HepG2 (cell line): Measurements from ENCODE around the gene USP2.

Experiments used
- ARNTL ChIP-seq: sonication (generic); formaldehyde crosslinking; IDR thresholded peaks from 2 replicates; pipeline ENCODE4 v1.4.0; 2020; ENCODE audit warnings: mild to moderate bottlenecking, missing genetic modification reagents
- FOSL2 ChIP-seq: sonication (generic); formaldehyde crosslinking; IDR thresholded peaks from 2 replicates; pipeline ENCODE4 v1.4.0; 2020; ENCODE audit warnings: missing genetic modification reagents
- HNF4A ChIP-seq: sonication (generic); formaldehyde crosslinking; IDR thresholded peaks from 2 replicates; pipeline ENCODE4 v1.4.0; 2020; ENCODE audit warnings: missing genetic modification reagents
- IKZF1 ChIP-seq: fragments of 450-650 bp; IDR thresholded peaks from 2 replicates; pipeline ENCODE4 v1.7.1; 2016
- RARG ChIP-seq: sonication (generic); formaldehyde crosslinking; IDR thresholded peaks from 2 replicates; pipeline ENCODE4 v1.4.0; 2020; ENCODE audit warnings: low read depth, mild to moderate bottlenecking, missing genetic modification reagents
- SIN3A ChIP-seq: IDR thresholded peaks from 2 replicates; pipeline ENCODE4 v1.6.1; 2011; ENCODE audit warnings: low read depth, mild to moderate bottlenecking, control low read depth, low read length, borderline replicate concordance
- WIZ ChIP-seq: sonication (generic); formaldehyde crosslinking; IDR thresholded peaks from 2 replicates; pipeline ENCODE4 v1.5.1; 2020; ENCODE audit warnings: mild to moderate bottlenecking, missing genetic modification reagents

- no peak for TF ChIP-seq HNF4A (CRISPR knock-in tag)
- no peak; the same call in 1 of the 2 replicates for TF ChIP-seq FOSL2
- no peak for TF ChIP-seq IKZF1
- TF ChIP-seq SIN3A: no peak
- no peak for TF ChIP-seq WIZ (CRISPR knock-in tag)
- no peak for TF ChIP-seq RARG
- TF ChIP-seq ARNTL (CRISPR knock-in tag): no peak
Measured at GRCh38 chr11:119334174-119334930, 47.1 kb downstream of the USP2 start, which contains the start of gene RNF26.
